ENCODE measurements around the gene DUOXA2.

The DUOXA2 gene

GRCh38 chr15:45156744-45157455 lies 42.8 kb downstream of the DUOXA2 start:
- no peak for DNase-seq (ENCODE audit: low read depth in 3 of 3, low spot score in 1 of 3)

GRCh38 chr15:45157974-45158373 lies 43.8 kb downstream of the DUOXA2 start:
- no peak for DNase-seq (ENCODE audit: low read depth in 3 of 3, low spot score in 1 of 3)

- DNase-seq (ENCODE audit: low read depth in 3 of 3, low spot score in 1 of 3) = no peak
Observed at GRCh38 chr15:45161666-45162065, 47.5 kb downstream of the DUOXA2 start.

GRCh38 chr15:45162771-45163507 lies 48.8 kb downstream of the DUOXA2 start:
- DNase-seq (ENCODE audit: low read depth in 3 of 3, low spot score in 1 of 3) = peak; percentile 9 to 29 (median 28)

GRCh38 chr15:45163508-45163856 lies 49.4 kb downstream of the DUOXA2 start:
- no peak for DNase-seq (ENCODE audit: low read depth in 3 of 3, low spot score in 1 of 3)

GRCh38 chr15:45164914-45165313 lies 50.8 kb downstream of the DUOXA2 start:
- no peak for DNase-seq (ENCODE audit: low read depth in 3 of 3, low spot score in 1 of 3)

GRCh38 chr15:45165536-45165935 lies 51.4 kb downstream of the DUOXA2 start:
- DNase-seq (ENCODE audit: low read depth in 3 of 3, low spot score in 1 of 3) = no peak

- peak; percentile 53 to 65 (median 62) for DNase-seq (ENCODE audit: low read depth in 3 of 3, low spot score in 1 of 3)
Observed at GRCh38 chr15:45166834-45167630, 52.9 kb downstream of the DUOXA2 start.

GRCh38 chr15:45167631-45168205 lies 53.6 kb downstream of the DUOXA2 start:
- DNase-seq (ENCODE audit: low read depth in 3 of 3, low spot score in 1 of 3) = no peak

Data from stimulated activated CD4-positive, alpha-beta T cell treated with anti-CD3 and anti-CD28 coated beads, TNF-alpha, amount 100 ng/mL, for 1 hour (primary cell).